A549 treated with DMSO at 1 μM for 4 hours (cell line): ENCODE data around the gene MPST. TPM values are rescaled to one million over a fixed set of nuclear protein-coding genes. Genes with fewer than 3 reads are reported as not detected.

ENCODE experiments used
- total RNA-seq: library from RNA; stranded (reverse); fragments of 200-300 nt; extraction: Qiagen RNA extraction; gene quantifications from 5 replicates; pipeline ENCODE4 v1.2.3, GENCODE V29; 2022; ENCODE audit warnings: low read depth

The MPST gene
- total RNA-seq = 41.8 to 71.1 TPM (median 60.9 TPM) in 5 replicates

GRCh38 chr22:37019309-37020191, at the start of gene MPST, which contains the start of gene TST:
Gene MPST (plus strand): TSS chr22:37019742. CDS start chr22:37019837, 95 bp downstream.
Gene TST (minus strand): TSS chr22:37019447. CDS start chr22:37018732, 715 bp downstream.

GRCh38 chr22:37051391-37052385, 32.1 kb downstream of the MPST start, which contains the start of gene KCTD17:
Gene KCTD17 (plus strand): TSS chr22:37051742. CDS start chr22:37051761, 19 bp downstream.

Other genes with a start within 250 kb of the MPST start
- gene IFT27, start 243.6 kb upstream of the MPST start, total RNA-seq = 18.8 to 26.5 TPM (median 21.9 TPM) in 5 replicates
- not detected in 5 replicates for gene PVALB, start 202.7 kb upstream of the MPST start, total RNA-seq
- not detected in 5 replicates for gene NCF4, start 158.7 kb upstream of the MPST start, total RNA-seq
- gene CSF2RB, start 106.1 kb upstream of the MPST start, total RNA-seq = 0.01 TPM in 1 of 5 replicates, not detected in the others
- gene TST, start 295 bp upstream of the MPST start, total RNA-seq = 41.3 to 49.9 TPM (median 48.0 TPM) in 5 replicates
- 22.1 to 27.5 TPM (median 23.5 TPM) in 5 replicates for gene KCTD17, start 32.0 kb downstream of the MPST start, total RNA-seq
- gene TMPRSS6, start 90.0 kb downstream of the MPST start, total RNA-seq = 0.02 TPM in 1 of 5 replicates, not detected in the others
- gene IL2RB, start 130.2 kb downstream of the MPST start, total RNA-seq = 0.06 to 0.15 TPM (median 0.13 TPM) in 5 replicates
- 8.9 to 12.7 TPM (median 10.5 TPM) in 5 replicates for gene C1QTNF6, start 168.5 kb downstream of the MPST start, total RNA-seq
- gene SSTR3, start 192.7 kb downstream of the MPST start, total RNA-seq = not detected in 5 replicates
- gene RAC2, start 224.5 kb downstream of the MPST start, total RNA-seq = 0.14 to 0.20 TPM (median 0.19 TPM) in 5 replicates